ENCODE results near the gene OCIAD1.
A peak's percentile ranks its signal among the peaks of the same experiment; 100 is the strongest.
"Not testable (repeated sequence)": the region's sequence is repeated elsewhere in the genome, so short reads cannot be mapped to it uniquely, and the experiment has no call there.

The OCIAD1 gene

GRCh38 chr4:48830706-48831531 is at the start of gene OCIAD1:
OCIAD1 (plus strand) TSS chr4:48831088; CDS start chr4:48832625, 1,537 bp downstream.
- DNase-seq: peak; percentile 99

- DNase-seq: no peak
Measured at GRCh38 chr4:48781968-48782367, 48.9 kb upstream of the OCIAD1 start.

- DNase-seq: no peak
Measured at GRCh38 chr4:48785302-48785701, 45.6 kb upstream of the OCIAD1 start.

- DNase-seq: no peak
Measured at GRCh38 chr4:48786549-48786948, 44.3 kb upstream of the OCIAD1 start.

- DNase-seq: peak; percentile 6
Measured at GRCh38 chr4:48787056-48787455, 43.8 kb upstream of the OCIAD1 start.

- DNase-seq: no peak
Measured at GRCh38 chr4:48790561-48790960, 40.3 kb upstream of the OCIAD1 start.

- no peak for DNase-seq
Measured at GRCh38 chr4:48791313-48791712, 39.6 kb upstream of the OCIAD1 start.

GRCh38 chr4:48792348-48793006 is 38.4 kb upstream of the OCIAD1 start:
- no peak for DNase-seq

GRCh38 chr4:48795108-48795507 is 35.8 kb upstream of the OCIAD1 start:
- no peak for DNase-seq

- no peak for DNase-seq
Measured at GRCh38 chr4:48796191-48796926, 34.5 kb upstream of the OCIAD1 start.

- no peak for DNase-seq
Measured at GRCh38 chr4:48796927-48797679, 33.8 kb upstream of the OCIAD1 start.

GRCh38 chr4:48798117-48798516 is 32.8 kb upstream of the OCIAD1 start:
- DNase-seq: no peak

- DNase-seq: peak; percentile 80
Measured at GRCh38 chr4:48799157-48799556, 31.7 kb upstream of the OCIAD1 start.

GRCh38 chr4:48800155-48800554 is 30.7 kb upstream of the OCIAD1 start:
- DNase-seq: not testable (repeated sequence)

GRCh38 chr4:48801016-48801715 is 29.7 kb upstream of the OCIAD1 start:
- DNase-seq: peak; percentile 24

- DNase-seq: peak; percentile 52
Measured at GRCh38 chr4:48804584-48805301, 26.1 kb upstream of the OCIAD1 start.

- no peak for DNase-seq
Measured at GRCh38 chr4:48812866-48813265, 18.0 kb upstream of the OCIAD1 start.

GRCh38 chr4:48813964-48814363 is 16.9 kb upstream of the OCIAD1 start:
- DNase-seq: peak; percentile 97

- DNase-seq: no peak
Measured at GRCh38 chr4:48815483-48815882, 15.4 kb upstream of the OCIAD1 start.

GRCh38 chr4:48816297-48816696 is 14.6 kb upstream of the OCIAD1 start:
- not testable (repeated sequence) for DNase-seq

GRCh38 chr4:48816971-48817370 is 13.9 kb upstream of the OCIAD1 start:
- DNase-seq: no peak
